Nephron progenitor cell (in vitro differentiated cells): ENCODE results near the gene SIL1.
A peak's percentile ranks its signal among the peaks of the same experiment; 100 is the strongest.

ENCODE experiments used
- DNase-seq: peaks from one replicate; pipeline ENCODE4 v3.0.0; 2021
- H3K27ac Mint-ChIP-seq: 2 replicates; pipeline ENCODE4 v1.8.0; 2021; ENCODE audit warnings: mild to moderate bottlenecking, moderate library complexity, mixed read lengths
- H3K27me3 Mint-ChIP-seq: 2 replicates; pipeline ENCODE4 v1.8.0; 2021; ENCODE audit warnings: mild to moderate bottlenecking, low read depth, mixed read lengths; ENCODE audit not compliant: poor library complexity
- H3K36me3 Mint-ChIP-seq: 2 replicates; pipeline ENCODE4 v1.8.0; 2021; ENCODE audit warnings: low read depth, mixed read lengths
- H3K4me1 Mint-ChIP-seq: 2 replicates; pipeline ENCODE4 v1.8.0; 2021; ENCODE audit warnings: mixed read lengths
- H3K4me3 Mint-ChIP-seq: 2 replicates; pipeline ENCODE4 v1.8.0; 2021; ENCODE audit warnings: mild to moderate bottlenecking, moderate library complexity, mixed read lengths
- H3K9me3 Mint-ChIP-seq: 2 replicates; pipeline ENCODE4 v1.8.0; 2021; ENCODE audit warnings: mild to moderate bottlenecking, moderate library complexity, mixed read lengths
- CTCF ChIP-seq: fragments of 200-600 bp; sonication (generic); IDR thresholded peaks from 2 replicates; pipeline ENCODE4 v1.5.0; 2021; ENCODE audit warnings: antibody characterized with exemption

Gene SIL1

GRCh38 chr5:138968601-138969000, 229.6 kb downstream of the SIL1 start:
- Mint-ChIP-seq H3K9me3 (no peaks in the 10 kb centered on the region), H3K27me3 (peaks cover 7% of the 10 kb centered on the region), H3K27ac (peak overlapping the region; percentile 46), H3K4me3 (no peak overlapping the region), H3K4me1 (peaks cover 96% of the 10 kb centered on the region), H3K36me3 (no peaks in the 10 kb centered on the region)
- no peak for TF ChIP-seq CTCF
- DNase-seq: no peak

DNA sequence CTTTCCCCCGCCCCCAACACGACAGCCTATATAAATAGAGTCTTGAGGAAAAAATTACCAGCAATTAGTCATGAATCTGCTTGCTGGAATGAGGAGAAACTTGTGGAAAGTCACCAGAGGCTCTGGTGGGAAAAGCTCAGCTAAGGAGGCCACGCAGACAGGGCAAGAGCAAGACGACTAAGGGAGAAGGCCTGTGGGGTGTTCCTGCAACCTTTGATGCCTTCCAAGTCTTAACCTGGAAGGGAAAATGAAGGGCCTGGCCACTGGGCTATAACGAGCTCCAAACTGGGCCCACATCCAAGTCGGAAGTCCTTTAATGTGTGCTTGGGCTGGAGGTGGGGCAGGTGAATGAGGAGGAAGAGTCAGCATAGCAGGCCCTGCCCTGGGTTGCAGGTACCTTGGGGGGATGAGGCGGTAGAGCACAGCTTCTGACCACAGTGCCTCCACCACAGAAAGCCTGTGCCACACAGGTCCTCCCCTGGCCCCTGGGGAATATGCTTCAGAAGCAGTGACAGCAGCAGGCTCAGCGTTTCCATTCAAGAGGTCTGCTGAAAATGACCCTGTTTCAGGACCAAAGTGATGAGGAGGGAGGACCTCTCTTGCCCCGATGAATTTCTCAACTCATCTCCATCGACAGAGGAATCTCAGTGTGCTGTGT, 230.2 kb downstream of the SIL1 start:
- no peaks in the 10 kb centered on the region for H3K9me3 Mint-ChIP-seq
- H3K36me3 Mint-ChIP-seq: no peaks in the 10 kb centered on the region
- no peak for DNase-seq
- H3K27me3 Mint-ChIP-seq: peaks cover 7% of the 10 kb centered on the region
- TF ChIP-seq CTCF: no peak
- peaks cover 96% of the 10 kb centered on the region for H3K4me1 Mint-ChIP-seq
- H3K27ac Mint-ChIP-seq: peak overlapping the region; percentile 61
- no peak overlapping the region for H3K4me3 Mint-ChIP-seq

DNA sequence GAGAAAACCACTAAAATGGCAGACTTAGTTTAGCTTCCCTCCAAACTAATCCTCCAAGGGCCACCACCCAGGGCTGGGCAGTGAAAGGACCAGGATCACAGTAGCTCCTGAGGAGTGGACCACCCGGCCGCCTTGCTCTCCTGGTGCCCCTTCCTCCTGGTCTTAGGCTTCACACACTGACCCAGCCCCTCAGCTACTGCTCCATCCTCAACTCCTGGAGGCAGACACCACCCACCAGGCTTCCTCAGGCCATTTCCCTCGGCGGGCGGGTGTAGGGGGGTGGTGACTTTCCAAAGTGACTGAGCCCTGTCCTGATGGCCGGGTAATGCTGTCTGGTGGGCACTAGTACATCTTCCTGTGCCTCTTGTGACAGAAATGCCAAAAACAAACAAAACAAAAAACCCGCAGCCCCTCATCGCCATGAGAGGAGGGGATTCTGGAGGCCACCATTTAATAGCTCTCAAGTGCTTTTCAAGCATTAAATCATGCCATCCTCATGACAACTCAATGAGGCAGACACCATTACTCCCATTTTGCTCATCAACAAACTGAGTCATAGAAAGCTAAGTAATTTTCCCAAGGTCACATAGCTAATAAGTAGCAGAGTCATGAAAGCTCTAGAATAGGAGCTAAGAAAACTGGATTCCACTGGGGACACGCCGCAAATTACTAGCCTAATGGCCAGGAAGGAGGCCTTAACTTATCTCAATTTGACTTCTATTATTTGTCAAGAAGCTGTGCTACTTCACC, 231.8 kb downstream of the SIL1 start:
- H3K27me3 Mint-ChIP-seq: peaks cover 3% of the 10 kb centered on the region
- no peak overlapping the region for H3K27ac Mint-ChIP-seq
- DNase-seq: no peak
- no peak for TF ChIP-seq CTCF
- no peaks in the 10 kb centered on the region for H3K9me3 Mint-ChIP-seq
- H3K4me1 Mint-ChIP-seq: peaks cover 96% of the 10 kb centered on the region
- H3K4me3 Mint-ChIP-seq: no peak overlapping the region
- H3K36me3 Mint-ChIP-seq: no peaks in the 10 kb centered on the region

DNA sequence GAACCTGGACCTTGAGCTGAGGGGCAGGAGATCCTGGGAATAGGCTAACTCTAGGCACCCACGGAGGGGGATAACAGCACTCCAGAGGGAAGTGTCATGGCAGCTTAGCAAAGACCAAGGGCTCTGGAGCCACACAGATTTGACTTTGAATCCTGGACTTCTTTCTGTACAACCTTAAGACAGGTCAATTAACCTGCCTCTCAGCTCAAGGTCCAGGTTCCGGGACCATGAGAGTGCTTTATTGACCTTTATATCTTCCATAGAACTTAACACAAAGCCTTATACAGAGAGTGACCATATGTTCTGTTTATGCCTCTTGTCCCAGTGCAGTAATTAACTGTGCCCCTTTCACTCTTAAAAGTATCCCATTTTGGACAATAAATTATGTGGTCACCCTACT, 232.5 kb downstream of the SIL1 start:
- Mint-ChIP-seq H3K4me3 (no peak overlapping the region), H3K27ac (peak overlapping the region; percentile 90), H3K9me3 (no peaks in the 10 kb centered on the region), H3K27me3 (peaks cover 3% of the 10 kb centered on the region), H3K36me3 (no peaks in the 10 kb centered on the region), H3K4me1 (peaks cover 97% of the 10 kb centered on the region)
- no peak for DNase-seq
- TF ChIP-seq CTCF: no peak

DNA sequence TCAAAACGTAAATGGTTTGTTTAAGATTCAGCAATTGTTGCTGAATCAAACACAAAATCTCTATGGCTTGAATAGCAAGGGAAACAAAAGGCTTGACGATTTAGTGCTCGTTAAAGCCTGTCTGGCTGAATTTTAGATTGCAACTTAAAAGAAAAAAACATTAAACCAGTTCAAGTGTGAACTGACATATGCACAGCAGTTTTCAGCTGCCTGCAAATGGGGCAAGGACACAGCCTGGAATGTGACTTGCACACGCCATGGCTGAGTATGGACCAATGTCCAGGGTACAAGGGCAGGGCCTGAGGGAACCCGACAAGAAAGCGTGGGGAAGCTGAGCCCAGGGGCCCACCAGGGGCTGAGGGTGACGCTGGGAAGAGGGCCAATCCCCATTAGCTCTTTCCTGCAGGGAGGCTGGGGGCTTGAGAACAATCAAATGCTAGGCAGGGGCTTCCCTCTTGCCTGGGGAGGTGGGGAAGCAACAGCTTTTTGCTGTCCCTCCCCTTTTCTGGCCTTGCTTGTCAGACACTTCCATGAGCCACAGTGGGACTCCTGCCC, 233.4 kb downstream of the SIL1 start:
- H3K4me1 Mint-ChIP-seq: peaks cover 100% of the 10 kb centered on the region
- H3K27ac Mint-ChIP-seq: peak overlapping the region; percentile 90
- no peak for DNase-seq
- peaks cover 7% of the 10 kb centered on the region for H3K27me3 Mint-ChIP-seq
- H3K36me3 Mint-ChIP-seq: no peaks in the 10 kb centered on the region
- no peaks in the 10 kb centered on the region for H3K9me3 Mint-ChIP-seq
- no peak for TF ChIP-seq CTCF
- H3K4me3 Mint-ChIP-seq: peak overlapping the region; percentile 33
